ENCODE measurements around the gene NBEA.

NBEA gene

DNA sequence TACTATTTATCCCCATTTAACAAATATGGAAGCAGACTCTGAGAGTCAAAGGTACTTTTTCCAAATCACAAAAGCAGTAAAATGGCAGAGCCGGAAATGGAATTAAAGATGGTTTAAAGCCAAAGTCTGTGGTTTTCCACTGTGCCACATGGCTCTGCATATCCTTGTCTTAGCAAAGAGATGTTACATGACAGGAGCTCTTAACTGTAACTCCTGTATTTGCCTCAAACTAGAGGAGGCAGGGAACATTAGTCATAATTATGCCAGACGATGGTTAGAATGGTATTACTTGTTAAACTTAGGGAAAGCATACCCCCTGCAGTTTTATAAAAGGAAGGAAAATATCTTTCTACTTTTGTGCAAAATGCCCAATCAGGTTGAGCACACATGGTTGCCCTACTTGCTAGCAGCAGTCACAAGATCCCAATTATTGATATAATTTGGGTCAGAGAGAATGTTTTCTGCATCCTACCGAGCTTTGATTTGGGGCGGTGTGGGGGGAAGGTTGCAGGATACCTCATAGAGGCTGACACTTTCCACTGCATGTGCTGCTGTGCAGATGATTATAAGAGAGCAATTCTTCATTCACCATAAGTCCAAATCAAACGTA, 576.4 kb downstream of the NBEA start:
- DNase-seq = no peak

DNA sequence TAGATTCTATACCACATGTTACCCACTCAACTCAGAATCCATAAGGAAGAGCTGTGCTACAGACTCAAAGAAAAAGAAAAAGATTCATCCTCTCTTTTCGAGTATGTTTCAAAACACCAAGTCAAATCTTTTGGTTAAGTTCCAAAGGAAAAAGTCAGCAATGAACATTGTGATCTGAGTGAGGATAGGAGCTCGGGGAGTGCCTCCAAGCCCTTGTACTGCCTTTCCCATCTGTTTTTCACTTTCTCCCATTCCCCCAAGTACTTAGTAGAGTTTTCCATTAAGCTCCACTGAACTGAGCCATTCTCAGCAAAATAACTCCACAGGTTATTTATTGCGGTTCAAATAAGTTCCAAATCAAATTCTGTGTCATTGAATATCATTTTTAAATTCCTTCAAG, 582.1 kb downstream of the NBEA start:
- no peak for DNase-seq

DNA sequence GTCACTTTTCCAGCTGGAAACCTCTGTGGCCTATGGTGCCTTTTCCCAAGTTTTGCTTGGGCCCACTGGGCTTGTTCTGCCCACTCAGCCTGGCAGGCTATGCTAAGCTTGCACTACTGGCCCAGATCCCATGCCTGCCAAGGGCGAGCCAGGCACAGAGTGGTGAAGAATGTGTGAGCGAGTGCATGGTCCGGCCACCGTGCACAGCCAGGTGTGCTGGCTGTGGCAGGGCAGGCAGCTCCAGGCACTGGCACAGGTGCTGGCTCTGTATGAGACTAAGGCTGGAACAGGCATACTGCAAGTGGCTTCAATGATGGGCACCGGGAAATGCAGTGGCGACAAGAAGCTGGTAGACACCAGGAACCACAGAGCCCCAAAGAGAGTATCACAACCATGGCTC, 584.5 kb downstream of the NBEA start:
- no peak for DNase-seq

DNA sequence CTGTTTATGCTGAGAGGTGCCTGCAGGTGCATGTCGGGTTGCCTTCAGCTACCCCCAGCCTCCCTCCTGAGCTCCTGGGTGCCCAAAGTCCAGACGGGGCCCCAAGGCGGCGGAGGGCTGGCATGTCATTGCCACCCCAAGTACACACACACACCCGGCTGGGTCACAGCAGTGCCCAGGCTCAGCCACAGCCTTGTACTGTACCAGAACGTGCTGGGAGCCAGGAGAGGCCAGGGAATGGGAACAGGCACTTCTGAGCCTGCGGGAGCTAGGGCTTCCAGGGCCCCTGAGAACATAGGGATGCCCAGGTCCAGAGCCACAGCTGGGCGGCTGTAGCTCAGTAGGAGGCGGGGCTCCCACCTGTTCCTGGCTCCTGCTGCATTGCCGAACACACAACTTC, 585.4 kb downstream of the NBEA start:
- DNase-seq = no peak

DNA sequence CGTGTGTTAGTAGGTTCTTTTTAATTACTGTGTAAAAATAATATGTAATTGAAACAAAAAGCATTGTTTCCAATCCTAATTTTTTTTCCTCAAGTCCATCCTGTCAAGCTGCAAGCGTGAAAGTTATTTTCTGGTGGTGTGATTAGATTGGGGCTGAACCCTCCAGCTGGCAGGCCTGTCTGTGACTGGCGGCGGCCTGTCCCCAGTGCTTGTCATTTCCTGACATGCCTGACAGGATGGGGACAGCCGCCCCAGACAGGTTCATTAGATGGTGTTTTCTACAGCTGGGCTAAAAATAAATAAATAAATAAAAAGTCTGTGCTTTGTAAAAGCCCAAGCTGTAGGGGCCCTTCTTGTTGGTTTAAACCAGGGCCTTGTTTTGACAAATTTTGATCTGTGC, 588.1 kb downstream of the NBEA start:
- DNase-seq = no peak

DNA sequence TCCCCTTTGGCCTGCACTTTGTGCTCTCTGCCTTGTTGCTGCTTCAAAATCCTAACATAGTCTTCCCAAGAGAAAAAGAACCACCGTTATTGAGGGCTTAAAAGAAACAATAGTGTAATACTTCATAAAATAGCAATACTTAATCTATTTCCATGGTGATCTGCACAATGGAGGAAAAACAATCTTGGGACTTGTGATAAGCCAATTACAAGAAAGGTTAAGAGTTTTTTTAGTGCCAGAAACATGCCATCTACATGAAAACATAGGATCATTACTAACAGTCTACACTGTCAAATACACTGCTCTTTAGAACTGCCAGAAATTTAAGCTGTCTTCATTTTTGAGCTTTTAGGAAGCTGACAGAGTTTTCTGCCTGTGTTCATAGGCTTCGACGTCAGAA, 588.5 kb downstream of the NBEA start:
- no peak for DNase-seq

DNA sequence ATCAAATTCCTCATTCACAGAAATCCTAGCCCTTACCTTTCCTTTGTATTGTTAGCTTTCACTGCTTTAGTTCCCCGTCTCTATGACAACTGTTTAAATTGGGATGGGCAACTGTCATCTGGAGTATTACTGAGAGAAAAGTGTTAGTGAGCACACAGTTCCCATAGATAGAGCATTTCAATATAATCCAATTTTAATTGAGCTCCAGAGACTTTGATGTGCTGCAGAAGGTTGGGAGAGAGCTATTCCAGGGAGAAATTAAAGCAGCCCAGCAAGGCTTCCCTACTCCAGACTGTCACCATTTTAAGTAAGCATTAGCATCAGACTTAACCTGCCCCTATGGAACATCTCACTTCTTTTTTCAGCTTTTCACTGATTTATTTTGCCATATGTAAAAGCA, 589.5 kb downstream of the NBEA start:
- no peak for DNase-seq

DNA sequence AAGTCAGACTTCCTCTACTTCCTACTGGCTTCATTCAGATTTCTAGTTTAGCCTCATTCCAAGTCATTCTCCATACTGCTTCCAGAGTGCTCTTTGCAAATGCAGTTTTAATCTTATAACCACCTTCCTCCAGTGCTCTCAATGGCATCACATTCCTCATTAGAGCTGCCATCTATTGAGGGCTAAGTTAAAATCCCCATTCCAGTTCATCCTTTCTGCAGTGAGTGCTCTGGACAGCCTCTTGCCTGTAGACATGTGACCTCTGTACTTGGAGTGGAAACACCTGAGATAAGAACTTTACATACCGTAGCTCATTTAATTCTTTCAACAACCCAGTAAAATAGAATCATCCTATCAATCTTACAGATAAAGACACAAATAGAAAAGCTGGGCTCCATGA, 592.3 kb downstream of the NBEA start:
- DNase-seq = no peak

DNA sequence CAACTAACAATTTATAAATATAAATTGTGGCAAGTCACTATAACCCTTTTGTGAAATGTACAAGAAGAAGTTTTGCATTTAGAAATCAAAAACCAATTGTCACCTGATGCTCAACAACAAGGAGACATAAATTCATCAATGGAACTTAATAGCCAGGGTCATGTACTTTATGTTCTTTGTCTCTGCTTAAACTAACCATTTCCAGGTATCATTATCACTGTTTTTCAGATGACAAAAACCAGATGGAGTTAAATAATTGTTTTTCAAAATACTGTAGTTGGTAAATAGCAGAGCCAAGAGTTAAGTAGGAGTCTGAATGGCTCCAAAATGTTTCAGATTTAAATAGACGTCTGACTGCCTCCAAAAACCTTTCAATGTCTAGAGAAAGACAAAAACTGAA, 606.7 kb downstream of the NBEA start:
- DNase-seq = no peak

DNA sequence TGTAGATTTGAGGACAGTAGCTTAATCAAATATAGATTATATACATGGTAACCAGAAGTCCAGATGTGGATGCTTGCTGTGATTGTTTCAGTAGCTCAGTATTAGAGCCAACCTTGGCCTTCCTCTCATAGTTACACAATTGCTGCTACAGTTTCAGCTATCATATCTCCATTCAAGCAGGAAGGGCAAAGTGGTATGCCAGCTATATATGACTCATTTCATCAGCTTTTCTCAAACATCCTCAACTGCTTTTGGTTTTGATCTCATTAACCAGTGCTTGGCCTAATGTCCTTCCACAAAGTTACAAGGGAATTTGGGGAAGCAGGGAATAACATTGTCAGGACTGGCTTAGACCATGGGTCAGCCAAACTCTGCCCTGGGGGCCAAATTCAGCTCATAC, 607.4 kb downstream of the NBEA start:
- peak; percentile 11 for DNase-seq

DNA sequence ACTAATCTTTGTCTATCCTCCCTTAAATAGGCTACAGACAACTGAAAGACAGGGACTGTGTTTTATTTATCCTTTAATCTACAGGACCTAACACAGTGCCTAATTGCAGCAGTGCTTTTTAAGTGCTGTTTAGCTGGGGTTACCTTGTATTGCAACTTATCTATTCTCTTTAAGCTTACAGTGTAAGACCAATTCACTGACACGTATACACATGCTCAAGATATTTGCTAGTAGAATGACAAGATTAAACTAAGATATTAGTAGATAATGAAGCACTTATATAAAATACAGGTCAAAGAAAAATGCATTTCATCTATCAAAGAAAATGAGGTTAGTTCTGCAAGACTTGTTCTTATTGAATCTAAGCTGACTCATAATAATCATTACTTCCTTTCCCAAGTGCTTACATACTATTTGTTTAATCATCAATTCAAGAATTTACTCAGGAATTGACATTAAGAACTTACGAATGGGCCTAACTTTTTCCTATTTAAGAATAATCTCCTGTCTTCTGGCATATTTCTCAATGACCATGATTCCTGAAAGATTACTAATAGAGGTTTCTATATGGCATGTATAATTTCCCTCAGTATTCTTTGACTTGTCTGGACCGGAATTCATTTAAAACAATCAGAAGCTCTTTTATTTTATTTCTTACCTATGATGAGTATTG, 610.2 kb downstream of the NBEA start:
- DNase-seq = no peak

DNA sequence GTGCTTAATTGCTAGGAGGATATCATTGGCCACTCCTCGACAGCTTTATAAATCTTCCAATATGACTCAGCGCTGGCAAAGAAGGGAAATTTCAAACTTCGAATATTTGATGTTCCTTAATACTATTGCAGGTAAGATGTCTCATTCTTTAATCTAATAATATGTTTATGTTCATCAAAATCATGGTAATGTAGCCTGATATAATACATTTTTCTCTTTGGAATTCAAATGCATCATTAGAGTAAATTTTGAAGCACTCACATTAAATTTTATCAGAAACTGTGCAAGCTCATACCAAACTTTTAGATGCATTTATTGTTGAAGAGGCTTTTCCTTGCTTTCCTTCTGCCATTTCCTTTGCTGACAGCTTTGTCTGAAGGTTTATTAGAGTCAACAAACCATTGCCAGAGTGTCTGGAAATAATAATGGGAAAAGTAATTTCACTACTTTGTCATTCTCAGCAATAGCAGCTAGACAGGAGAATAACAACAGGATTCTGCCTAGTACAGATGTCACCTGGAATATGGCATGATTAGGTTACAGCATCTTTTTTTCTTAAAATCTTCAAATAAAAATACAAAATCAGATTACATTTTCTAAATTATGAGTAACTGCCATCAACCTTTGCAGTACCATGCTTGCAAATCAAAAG, 613.0 kb downstream of the NBEA start:
- DNase-seq = no peak

DNA sequence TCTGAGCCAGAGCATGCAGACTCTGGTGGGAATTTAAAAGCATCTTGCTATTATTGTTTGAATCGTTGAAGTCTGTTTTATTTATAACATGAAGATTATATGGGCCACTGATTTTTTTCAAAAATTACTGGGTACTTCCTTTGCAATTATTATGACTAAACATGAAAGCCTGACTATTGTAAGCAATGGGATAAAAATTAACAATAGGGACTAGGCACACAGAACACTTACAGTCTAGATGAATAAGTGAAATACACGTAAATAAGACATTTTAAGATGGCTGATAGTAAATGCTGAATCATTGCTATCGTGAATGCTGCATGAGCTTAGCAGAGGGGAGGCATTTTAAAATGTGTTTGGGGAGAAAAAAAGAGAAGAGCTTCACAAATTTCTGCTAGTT, 615.4 kb downstream of the NBEA start:
- no peak for DNase-seq

DNA sequence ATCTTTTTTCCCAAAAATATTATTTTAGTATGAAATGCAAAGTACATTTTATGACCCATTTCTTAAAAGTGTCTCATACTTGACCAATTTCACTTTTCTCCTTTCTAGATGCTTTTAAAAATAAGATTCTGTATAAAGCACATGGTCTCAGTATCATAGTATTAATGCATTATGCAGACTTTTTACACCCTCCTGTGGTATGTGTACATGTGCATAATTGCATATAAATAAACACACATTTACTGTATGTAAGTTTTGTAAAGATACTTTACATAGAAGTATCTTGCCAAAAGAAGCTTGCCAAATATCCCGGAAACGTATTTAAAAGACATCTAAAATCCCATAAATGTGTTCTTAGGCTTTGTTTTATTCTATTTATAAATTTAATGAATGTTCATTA, 619.5 kb downstream of the NBEA start:
- DNase-seq = no peak

DNA sequence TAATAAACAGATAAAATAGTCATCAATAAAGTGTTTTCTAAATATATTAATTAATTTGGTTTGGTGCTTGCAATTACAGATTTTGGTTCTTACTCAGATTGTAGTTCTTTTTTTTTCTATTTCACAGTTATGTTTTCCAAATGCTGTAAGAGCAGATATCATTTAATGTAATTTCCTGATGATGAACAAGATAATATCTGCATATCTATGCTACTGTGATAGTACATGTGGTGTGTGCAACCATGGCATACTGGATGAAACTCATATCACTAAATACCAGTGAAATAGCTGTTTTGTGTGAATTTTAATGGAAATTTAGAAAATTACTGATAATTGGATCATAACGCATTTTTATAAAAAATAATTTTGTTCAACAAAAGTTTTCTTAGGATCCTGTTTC, 623.2 kb downstream of the NBEA start:
- DNase-seq = no peak

DNA sequence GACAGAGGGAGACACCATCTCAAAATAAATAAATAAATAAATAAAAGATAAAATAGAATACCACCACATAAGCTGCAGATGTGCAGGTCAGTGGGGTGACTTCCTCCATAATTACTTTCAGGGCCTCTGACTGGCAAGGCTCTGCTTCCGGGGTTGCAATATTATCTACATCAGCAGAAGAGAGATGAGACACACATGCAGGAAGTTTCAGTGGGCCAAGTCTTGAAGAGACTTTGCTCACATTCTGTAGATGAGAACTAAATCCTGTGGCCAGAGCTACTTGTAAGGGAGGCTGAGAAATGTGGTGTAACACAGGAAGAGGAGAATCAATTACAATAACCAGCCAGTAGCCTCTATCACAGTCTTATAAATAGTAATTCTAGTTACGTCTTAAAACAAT, 624.3 kb downstream of the NBEA start:
- DNase-seq = no peak

DNA sequence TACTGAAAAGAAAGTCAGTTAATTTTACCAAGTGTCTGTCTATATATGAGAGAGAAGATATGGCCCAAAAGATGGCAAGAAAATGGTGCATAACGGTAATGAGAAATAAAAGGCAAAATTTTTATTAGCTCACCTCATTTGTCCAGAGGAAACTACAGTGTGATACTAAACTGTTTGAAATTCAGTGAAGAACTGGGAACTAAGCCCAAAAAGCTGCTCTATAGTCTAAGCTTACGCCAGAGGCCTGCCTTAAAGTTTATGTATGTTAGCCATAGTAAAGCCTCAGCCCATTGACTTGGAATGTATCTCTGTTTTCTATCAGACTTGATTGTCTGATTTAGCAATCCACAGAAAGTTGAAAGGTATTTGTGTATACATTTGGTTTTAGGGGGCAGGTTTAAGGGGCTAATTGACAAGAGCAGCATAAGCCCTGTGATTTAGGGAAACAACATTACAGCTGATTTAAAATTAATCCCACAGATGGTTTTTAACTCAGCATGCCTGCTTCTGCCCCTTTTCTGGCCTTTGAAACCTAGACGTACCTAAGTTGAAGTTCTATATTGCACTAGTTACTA, 625.4 kb downstream of the NBEA start:
- no peak for DNase-seq

DNA sequence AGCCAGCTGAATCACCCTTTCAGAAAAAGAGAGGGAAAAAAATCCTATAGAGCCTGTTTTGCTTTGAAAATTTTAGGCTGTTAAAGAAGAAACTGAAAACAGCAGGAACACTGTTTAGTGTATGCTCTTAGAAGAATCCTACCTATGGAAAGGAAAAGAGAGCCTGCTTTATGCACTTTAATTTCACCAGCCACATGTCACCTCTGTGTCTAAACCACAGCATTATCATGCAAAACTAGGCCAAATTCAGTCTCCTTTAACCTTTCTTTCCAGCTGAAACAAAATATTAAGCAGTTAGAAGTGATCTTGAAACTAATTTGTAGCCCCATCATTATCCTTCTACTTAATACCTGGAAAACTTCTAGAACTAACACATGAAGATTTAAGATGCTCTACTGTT, 631.6 kb downstream of the NBEA start:
- DNase-seq = no peak

DNA sequence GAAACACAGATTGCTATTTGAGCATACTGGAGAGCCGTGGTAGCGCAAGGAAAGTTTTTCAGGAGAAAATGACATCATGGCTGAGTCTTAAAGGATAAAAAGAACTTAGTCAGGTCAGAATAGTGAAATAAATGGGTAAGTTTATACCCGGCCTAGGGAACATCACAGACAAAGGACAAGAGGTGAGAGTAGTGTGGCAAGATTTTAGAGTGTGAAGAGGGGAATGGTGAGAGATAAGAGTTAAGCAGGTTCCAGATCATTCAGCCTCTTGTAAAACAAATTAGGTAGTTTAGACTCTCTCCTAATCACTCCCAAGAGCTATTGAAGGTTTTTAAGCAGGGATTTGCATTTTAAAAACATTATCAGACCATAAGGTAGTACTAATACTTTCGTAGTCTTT, 650.4 kb downstream of the NBEA start:
- no peak for DNase-seq

DNA sequence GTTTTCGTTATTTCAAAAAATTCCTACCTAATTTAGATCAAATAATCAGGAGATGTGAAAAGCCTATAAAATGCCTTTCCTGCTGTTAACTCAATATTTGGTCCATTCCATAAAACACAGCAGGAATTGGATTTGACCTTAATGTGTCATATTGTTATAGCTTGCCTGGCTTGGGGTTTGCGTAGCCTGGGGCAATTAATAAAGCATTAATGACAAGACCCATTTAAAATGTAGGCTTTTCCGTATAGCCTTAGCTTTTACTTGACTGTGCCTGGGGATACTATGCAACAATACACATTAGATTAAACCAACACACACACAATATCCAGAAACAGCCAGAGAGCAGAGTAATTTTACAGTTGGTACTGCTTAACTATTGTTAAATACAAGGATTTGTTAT, 651.6 kb downstream of the NBEA start:
- no peak for DNase-seq

DNA sequence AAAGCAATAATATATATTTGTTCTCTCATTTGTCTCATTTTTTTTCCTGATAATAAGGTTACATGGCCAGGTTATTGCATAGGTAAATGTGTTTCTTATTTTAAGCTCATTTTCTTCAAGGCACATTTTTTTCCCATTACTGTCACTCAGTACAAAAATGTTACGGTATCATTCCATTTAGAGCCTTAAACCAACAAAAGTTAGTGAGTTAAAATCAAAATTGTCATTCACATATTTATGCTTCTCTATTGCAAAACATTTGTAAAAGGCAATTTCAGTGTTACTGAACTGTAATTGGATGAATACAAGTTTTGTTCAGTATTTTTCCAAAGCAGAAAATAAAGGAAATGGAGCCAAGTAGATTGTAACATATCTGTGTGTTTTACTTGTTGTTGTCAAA, 652.0 kb downstream of the NBEA start:
- no peak for DNase-seq

DNA sequence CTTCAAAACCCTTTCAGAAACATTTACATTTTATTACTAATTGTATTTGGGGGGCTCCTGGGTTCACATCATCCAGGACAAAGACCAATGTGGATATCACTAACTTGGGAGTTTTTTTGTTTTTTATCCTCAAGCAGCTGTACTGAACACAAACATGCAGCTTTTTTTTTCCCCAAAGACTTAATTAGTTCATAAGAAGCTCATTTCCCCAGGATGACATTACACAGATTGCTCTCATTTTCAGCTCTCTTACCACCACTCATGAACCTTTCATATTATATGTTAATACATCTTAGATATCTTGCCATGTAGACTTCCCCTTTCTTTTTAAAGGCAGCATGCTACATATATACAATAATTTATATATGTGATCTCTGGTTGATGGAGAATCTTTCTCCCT, 653.1 kb downstream of the NBEA start:
- DNase-seq = no peak

DNA sequence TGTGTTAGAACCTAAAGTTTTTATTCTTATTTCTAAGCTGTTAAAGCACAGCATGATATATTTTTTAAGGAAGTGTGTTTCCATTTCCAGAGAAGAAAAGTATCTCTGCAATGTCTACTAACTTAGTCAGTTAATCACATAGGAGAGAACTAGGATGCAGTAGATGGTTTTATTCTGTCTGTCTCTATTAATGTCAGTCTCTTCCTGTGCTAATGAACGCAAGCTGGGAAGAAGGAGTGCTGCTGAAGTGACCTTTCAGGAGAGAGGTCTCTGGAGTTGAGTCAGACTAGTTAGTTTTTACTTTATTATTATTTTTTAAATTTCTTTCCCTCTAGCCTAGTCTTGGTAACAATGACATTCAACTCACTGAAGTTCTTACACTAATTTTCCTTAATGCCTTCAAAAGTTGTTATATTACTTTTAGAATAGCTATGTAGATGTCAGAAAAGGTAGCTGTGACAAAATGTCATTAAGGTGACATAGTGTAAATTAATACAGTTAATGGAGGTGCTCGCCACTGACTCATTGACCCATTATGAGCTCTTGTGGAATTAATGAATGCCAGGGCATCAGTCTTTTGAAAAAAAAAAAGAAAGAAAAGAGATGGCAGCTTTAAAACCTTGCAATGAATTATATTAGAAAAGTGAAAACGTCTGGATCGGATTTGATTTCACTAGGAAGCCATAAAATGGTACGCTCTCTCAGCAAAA, 654.4 kb downstream of the NBEA start:
- DNase-seq = no peak

DNA sequence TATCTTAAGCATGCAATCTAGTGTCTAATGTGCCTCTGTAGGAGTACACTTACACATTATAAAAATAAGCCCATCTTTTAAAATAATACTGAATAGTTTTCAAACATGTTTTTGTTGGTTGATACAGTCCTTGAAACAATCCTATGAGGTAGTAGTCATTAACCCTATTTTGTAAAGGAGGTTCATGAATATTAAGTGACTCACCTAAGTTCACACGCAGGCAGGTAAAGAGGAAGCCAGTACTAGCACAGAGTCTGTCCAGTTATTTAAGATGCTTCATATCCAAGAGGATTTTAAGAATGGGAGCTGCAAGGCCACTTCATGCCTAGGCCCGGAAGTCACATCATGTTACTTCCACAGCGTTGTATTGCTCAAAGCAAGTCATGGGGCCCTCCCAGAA, 655.4 kb downstream of the NBEA start:
- DNase-seq = no peak
